ENCODE data around the gene PCSK5. TPM values are rescaled to one million over a fixed set of nuclear protein-coding genes. Genes with fewer than 3 reads are reported as not detected.

The PCSK5 gene
- total and polyA plus RNA-seq, 2 donors (not counting 1 experiment from before 2014, with no cell fraction given), result 0.09 TPM; not detected in 1

DNA sequence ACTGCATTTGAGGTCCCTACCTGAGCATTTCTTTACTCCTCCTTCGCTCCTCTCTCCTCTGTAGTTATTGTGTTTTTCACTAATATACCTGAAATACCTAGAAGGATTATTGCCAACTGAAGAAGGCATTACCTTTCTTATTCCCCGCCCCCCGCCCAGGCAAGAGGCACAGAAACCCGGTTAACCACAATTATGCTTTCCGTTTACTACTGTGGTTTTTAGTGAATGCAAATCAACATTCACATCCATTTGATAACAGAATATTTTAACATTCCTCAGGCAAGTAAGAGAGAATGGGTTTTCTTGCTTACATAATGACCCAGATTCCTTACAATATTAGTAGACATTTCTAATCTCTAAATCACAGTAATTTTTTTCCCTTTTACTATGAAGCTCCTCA, 136.9 kb downstream of the PCSK5 start:
- Histone ChIP-seq H4K20me1 (ENCODE audit: control insufficient read depth, insufficient read depth, low read length, poor library complexity, severe bottlenecking) (no peaks in the 10 kb centered on the region), H3K27me3 (replicated peaks in 1 of 4; ENCODE audit: control extremely low read depth in 1 of 4, control insufficient read depth in 3 of 4, insufficient read depth in 4 of 4, low read length in 3 of 4) (no peaks in the 10 kb centered on the region), H2AFZ (ENCODE audit: insufficient read depth, low read depth, low read length, poor library complexity, severe bottlenecking) (no peak overlapping the region), H3K4me2 (replicated peaks; ENCODE audit: low read depth, low read length, poor library complexity, severe bottlenecking) (no peak overlapping the region), H3K79me2 (ENCODE audit: control insufficient read depth, insufficient read depth, low read length) (no peaks in the 10 kb centered on the region), H3K4me1 (ENCODE audit: control insufficient read depth in 2 of 2, insufficient read depth in 2 of 2, low read length in 2 of 2) (no peaks in the 10 kb centered on the region), H3K36me3 (replicated peaks in 1 of 2; ENCODE audit: control extremely low read depth in 1 of 2, control insufficient read depth in 1 of 2, extremely low read depth in 1 of 2, insufficient read depth in 2 of 2, low read length in 1 of 2) (no peaks in the 10 kb centered on the region), H3K4me3 (ENCODE audit: control extremely low read depth in 1 of 5, extremely low read depth in 1 of 5, insufficient read depth in 1 of 5, low read depth in 2 of 5, low read length in 4 of 5) (no peak overlapping the region), H3K27ac (ENCODE audit: low read length in 2 of 2) (no peak overlapping the region), H3K9ac (ENCODE audit: low read length) (no peak overlapping the region), H3K9me3 (ENCODE audit: control extremely low read depth in 1 of 3, control insufficient read depth in 2 of 3, insufficient read depth in 1 of 3, low read length in 2 of 3) (no peaks in the 10 kb centered on the region)
- TF ChIP-seq, protein P1, sequence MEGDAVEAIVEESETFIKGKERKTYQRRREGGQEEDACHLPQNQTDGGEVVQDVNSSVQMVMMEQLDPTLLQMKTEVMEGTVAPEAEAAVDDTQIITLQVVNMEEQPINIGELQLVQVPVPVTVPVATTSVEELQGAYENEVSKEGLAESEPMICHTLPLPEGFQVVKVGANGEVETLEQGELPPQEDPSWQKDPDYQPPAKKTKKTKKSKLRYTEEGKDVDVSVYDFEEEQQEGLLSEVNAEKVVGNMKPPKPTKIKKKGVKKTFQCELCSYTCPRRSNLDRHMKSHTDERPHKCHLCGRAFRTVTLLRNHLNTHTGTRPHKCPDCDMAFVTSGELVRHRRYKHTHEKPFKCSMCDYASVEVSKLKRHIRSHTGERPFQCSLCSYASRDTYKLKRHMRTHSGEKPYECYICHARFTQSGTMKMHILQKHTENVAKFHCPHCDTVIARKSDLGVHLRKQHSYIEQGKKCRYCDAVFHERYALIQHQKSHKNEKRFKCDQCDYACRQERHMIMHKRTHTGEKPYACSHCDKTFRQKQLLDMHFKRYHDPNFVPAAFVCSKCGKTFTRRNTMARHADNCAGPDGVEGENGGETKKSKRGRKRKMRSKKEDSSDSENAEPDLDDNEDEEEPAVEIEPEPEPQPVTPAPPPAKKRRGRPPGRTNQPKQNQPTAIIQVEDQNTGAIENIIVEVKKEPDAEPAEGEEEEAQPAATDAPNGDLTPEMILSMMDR (IDR thresholded peaks at IDR 0.05), result no peak
- no peak for TF ChIP-seq EZH2 (IDR thresholded peaks at IDR 0.05; ENCODE audit: borderline replicate concordance, insufficient read depth, low read depth, low read length, poor library complexity, severe bottlenecking)
- peaks cover 2% of the 10 kb centered on the region for H3K9me3 Mint-ChIP-seq (ENCODE audit: insufficient read depth)
- H3K27me3 Mint-ChIP-seq, result no peaks in the 10 kb centered on the region
- H3K4me3 Mint-ChIP-seq, result no peak overlapping the region
- ChIA-PET POLR2A (no interaction called here), CTCF (no interaction called here)
- no peak overlapping the region for H3K27ac Mint-ChIP-seq
- no peaks in the 10 kb centered on the region for H3K4me1 Mint-ChIP-seq
- WGBS (ENCODE audit: insufficient coverage), result no CpG with 5 or more reads among the region's 5 CpGs
- no peak for DNase-seq
- intact Hi-C loops (cut with micrococcal nuclease), result no loop called here
- no peak for ATAC-seq (ENCODE audit: low read depth)

DNA sequence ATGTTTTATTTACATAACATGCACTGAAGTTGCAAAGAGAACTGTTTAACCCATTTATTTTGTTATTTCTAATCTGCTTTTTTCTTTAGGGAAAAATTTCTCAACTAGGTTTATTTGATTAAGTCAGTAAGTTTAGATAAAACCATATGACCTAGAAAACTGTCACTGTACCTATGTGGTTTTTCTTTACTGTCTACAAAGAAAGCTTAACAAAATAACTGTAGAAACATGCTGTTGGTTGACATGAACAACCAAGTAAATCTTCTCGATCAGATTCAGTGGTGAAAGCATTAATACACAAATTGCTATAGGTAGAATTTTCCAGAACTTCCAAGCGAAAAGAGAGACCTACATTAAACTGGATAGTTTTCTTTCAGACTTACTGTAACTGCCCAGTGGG, 137.4 kb downstream of the PCSK5 start:
- Histone ChIP-seq H3K4me2 (replicated peaks; ENCODE audit: low read depth, low read length, poor library complexity, severe bottlenecking) (no peak overlapping the region), H3K4me3 (ENCODE audit: control extremely low read depth in 1 of 5, extremely low read depth in 1 of 5, insufficient read depth in 1 of 5, low read depth in 2 of 5, low read length in 4 of 5) (no peak overlapping the region), H2AFZ (ENCODE audit: insufficient read depth, low read depth, low read length, poor library complexity, severe bottlenecking) (no peak overlapping the region), H3K27me3 (replicated peaks in 1 of 4; ENCODE audit: control extremely low read depth in 1 of 4, control insufficient read depth in 3 of 4, insufficient read depth in 4 of 4, low read length in 3 of 4) (no peaks in the 10 kb centered on the region), H3K36me3 (replicated peaks in 1 of 2; ENCODE audit: control extremely low read depth in 1 of 2, control insufficient read depth in 1 of 2, extremely low read depth in 1 of 2, insufficient read depth in 2 of 2, low read length in 1 of 2) (no peaks in the 10 kb centered on the region), H3K9ac (ENCODE audit: low read length) (no peak overlapping the region), H3K4me1 (ENCODE audit: control insufficient read depth in 2 of 2, insufficient read depth in 2 of 2, low read length in 2 of 2) (no peaks in the 10 kb centered on the region), H3K79me2 (ENCODE audit: control insufficient read depth, insufficient read depth, low read length) (no peaks in the 10 kb centered on the region), H3K27ac (ENCODE audit: low read length in 2 of 2) (no peak overlapping the region), H4K20me1 (ENCODE audit: control insufficient read depth, insufficient read depth, low read length, poor library complexity, severe bottlenecking) (no peaks in the 10 kb centered on the region), H3K9me3 (ENCODE audit: control extremely low read depth in 1 of 3, control insufficient read depth in 2 of 3, insufficient read depth in 1 of 3, low read length in 2 of 3) (no peaks in the 10 kb centered on the region)
- intact Hi-C loops (cut with micrococcal nuclease), result no loop called here
- no peak overlapping the region for H3K27ac Mint-ChIP-seq
- no peaks in the 10 kb centered on the region for H3K4me1 Mint-ChIP-seq
- no peak for ATAC-seq (ENCODE audit: low read depth)
- H3K9me3 Mint-ChIP-seq (ENCODE audit: insufficient read depth), result peaks cover 2% of the 10 kb centered on the region
- CTCF ChIA-PET, result no interaction called here
- H3K27me3 Mint-ChIP-seq, result no peaks in the 10 kb centered on the region
- WGBS (ENCODE audit: insufficient coverage), result no CpG with 5 or more reads among the region's 2 CpGs
- no peak for TF ChIP-seq EZH2 (IDR thresholded peaks at IDR 0.05; ENCODE audit: borderline replicate concordance, insufficient read depth, low read depth, low read length, poor library complexity, severe bottlenecking)
- TF ChIP-seq, protein P1 (IDR thresholded peaks at IDR 0.05), result no peak
- no peak overlapping the region for H3K4me3 Mint-ChIP-seq
- no peak for DNase-seq
- POLR2A ChIA-PET, result no interaction called here
